ENCODE measurements around the gene HEPHL1.

DNA sequence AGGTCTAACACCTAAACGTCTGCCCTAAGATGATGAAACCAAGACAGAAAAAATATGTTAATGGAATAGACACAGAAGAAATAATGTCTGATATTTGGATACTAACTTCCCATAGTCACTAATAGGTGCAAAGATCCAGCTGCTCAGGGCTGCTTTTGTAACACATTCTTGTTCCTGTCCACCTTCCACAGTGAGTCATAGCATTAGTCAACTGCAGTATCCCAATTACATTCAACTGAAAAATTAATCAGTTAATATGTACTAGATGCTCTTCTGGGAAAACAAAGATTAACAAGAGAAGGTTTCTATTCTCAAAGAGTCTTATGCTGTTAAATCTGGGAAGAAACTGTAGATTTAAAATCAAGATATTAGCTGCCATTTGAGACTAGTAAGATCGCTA, 47.6 kb downstream of the HEPHL1 start:
- TF ChIP-seq, protein P1, sequence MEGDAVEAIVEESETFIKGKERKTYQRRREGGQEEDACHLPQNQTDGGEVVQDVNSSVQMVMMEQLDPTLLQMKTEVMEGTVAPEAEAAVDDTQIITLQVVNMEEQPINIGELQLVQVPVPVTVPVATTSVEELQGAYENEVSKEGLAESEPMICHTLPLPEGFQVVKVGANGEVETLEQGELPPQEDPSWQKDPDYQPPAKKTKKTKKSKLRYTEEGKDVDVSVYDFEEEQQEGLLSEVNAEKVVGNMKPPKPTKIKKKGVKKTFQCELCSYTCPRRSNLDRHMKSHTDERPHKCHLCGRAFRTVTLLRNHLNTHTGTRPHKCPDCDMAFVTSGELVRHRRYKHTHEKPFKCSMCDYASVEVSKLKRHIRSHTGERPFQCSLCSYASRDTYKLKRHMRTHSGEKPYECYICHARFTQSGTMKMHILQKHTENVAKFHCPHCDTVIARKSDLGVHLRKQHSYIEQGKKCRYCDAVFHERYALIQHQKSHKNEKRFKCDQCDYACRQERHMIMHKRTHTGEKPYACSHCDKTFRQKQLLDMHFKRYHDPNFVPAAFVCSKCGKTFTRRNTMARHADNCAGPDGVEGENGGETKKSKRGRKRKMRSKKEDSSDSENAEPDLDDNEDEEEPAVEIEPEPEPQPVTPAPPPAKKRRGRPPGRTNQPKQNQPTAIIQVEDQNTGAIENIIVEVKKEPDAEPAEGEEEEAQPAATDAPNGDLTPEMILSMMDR (IDR thresholded peaks at IDR 0.05; ENCODE audit: low read length) = no peak
- TF ChIP-seq EZH2phosphoT487 (IDR thresholded peaks at IDR 0.05; ENCODE audit: low read length) (no peak), EZH2 (optimal IDR thresholded peaks at IDR 0.05; ENCODE audit: low read depth, low read length) (no peak)
